22Rv1 (cell line): ENCODE results near the gene FXYD6.

Experiments
- CTCF ChIP-seq: fragments of 450-650 bp; IDR thresholded peaks from 2 replicates; pipeline ENCODE4 v1.5.1; 2017; ENCODE audit warnings: mild to moderate bottlenecking
- ZFX ChIP-seq: fragments of 450-650 bp; IDR thresholded peaks from 2 replicates; pipeline ENCODE4 v1.6.1; 2017; ENCODE audit warnings: antibody characterized with exemption, borderline replicate concordance

DNA sequence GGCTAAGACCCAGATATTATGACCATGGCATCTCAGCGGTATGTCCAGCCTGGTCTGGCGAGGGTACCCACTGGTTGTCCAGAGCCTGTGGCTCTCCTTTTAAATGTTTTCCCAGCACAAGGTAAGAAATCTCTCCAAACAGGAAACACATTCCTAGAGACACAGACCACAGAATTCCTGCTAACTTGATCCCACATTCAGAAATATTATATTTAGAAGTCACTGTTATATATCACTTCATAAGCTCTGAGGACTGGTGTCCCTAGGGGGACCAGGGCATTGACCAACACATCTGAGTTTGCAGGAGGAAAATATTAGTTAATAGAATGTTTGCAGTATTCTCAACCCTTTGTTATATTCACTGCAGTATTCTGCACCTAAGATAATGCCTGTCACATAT, 29.7 kb upstream of the FXYD6 start:
- TF ChIP-seq CTCF (no peak), ZFX (no peak)
